Erythroblast (primary cell): ENCODE measurements around the gene LRRC9.

Experiments
- GATA1 ChIP-seq: IDR thresholded peaks from 2 replicates; pipeline ENCODE4 v1.6.1; 2011; ENCODE audit warnings: low read depth, mild to moderate bottlenecking, control low read depth, low read length, moderate library complexity
- POLR2A ChIP-seq: IDR thresholded peaks from 2 replicates; pipeline ENCODE4 v1.6.1; 2011; ENCODE audit warnings: mild to moderate bottlenecking, low read length

DNA sequence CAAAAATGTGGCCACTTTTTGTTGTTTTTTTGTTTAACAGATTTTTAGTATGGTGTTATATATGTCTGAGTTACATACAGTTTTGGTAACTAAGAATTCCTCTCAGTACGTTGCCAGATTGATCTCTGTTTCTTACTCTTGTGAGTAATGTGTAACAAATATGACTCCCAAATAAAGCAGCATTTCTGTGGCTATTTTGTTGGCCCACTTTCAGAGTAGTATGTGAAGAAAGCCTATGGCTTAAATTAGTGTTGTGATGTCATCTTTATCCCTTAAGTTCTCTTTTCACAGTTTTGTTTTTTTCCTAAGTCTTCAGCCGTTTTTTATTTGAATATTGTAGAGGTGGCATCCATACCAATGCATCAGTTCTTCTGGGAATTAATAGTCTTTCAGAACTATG is 182.4 kb downstream of the LRRC9 start:
- TF ChIP-seq POLR2A (no peak), GATA1 (no peak)
